RWPE1 (cell line): ENCODE measurements around the gene MCM3AP.
"Not testable (repeated sequence)": the region's sequence is repeated elsewhere in the genome, so short reads cannot be mapped to it uniquely, and the experiment has no call there.

Source experiments
- CTCF ChIA-PET: fragments of 350-600 bp; sonication (Branson Sonifier 250); formaldehyde crosslinking; extraction: SDS; loops from one replicate; lab custom pipeline; 2021; lab: Yijun Ruan, JAX
- POLR2A ChIA-PET: fragments of 400-600 bp; formaldehyde crosslinking; extraction: SDS; loops from one replicate; lab custom pipeline; 2020; ENCODE audit warnings: antibody characterized with exemption; ENCODE audit not compliant: low non-redundant PET; lab: Yijun Ruan, JAX
- DNase-seq: peaks from one replicate; pipeline ENCODE4 v3.0.0; 2012; ENCODE audit warnings: low spot score
- H3K27ac ChIP-seq: fragments of 450-650 bp; 2 replicates; pipeline ENCODE4 v1.5.1; 2017
- CTCF ChIP-seq: fragments of 450-650 bp; conservative IDR thresholded peaks from 2 replicates; pipeline ENCODE4 v1.5.1; 2017; ENCODE audit warnings: low read depth, mild to moderate bottlenecking

Gene MCM3AP

DNA sequence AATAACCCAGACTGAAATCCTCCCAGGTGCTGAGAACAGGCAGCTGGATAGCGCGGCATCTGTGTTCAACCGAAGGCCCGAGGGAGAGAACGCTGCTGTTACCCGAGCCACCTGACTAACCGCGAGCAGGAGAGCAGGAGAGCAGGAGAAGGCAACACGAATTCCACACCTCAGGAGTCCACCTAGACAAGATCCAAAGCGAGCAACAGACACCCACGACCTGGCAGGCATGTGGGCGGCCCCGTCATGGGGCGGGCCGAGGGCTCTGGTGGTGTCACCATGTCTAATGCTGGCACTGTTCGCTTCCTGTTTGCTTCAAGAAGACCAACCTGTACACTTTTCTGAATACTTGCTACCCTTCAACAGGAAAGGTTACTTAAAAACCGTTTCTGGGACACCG lies 80.2 kb downstream of the MCM3AP start:
- peak overlapping the region; percentile 58; the same call in 1 of the 2 replicates for H3K27ac ChIP-seq
- DNase-seq: no peak
- CTCF ChIA-PET: no interaction called here
- TF ChIP-seq CTCF: no peak
- POLR2A ChIA-PET: no interaction called here

GRCh38 chr21:46203203-46203600 lies 82.2 kb downstream of the MCM3AP start:
- no peak for TF ChIP-seq CTCF
- POLR2A ChIA-PET: no interaction called here
- CTCF ChIA-PET: interaction anchor here (0.7 kb wide), 1 partner anchor 49 kb away, joined by 3 read pairs; no protein-coding TSS in a partner anchor
- peak overlapping the region; percentile 18 for H3K27ac ChIP-seq
- DNase-seq: no peak

- H3K27ac ChIP-seq: peak overlapping the region; percentile 18; the same call in 1 of the 2 replicates
- POLR2A ChIA-PET: no interaction called here
- CTCF ChIA-PET: no interaction called here
- TF ChIP-seq CTCF: no peak
- no peak for DNase-seq
These were observed 82.7 kb downstream of the MCM3AP start for GRCh38 chr21:46202592-46203202.

DNA sequence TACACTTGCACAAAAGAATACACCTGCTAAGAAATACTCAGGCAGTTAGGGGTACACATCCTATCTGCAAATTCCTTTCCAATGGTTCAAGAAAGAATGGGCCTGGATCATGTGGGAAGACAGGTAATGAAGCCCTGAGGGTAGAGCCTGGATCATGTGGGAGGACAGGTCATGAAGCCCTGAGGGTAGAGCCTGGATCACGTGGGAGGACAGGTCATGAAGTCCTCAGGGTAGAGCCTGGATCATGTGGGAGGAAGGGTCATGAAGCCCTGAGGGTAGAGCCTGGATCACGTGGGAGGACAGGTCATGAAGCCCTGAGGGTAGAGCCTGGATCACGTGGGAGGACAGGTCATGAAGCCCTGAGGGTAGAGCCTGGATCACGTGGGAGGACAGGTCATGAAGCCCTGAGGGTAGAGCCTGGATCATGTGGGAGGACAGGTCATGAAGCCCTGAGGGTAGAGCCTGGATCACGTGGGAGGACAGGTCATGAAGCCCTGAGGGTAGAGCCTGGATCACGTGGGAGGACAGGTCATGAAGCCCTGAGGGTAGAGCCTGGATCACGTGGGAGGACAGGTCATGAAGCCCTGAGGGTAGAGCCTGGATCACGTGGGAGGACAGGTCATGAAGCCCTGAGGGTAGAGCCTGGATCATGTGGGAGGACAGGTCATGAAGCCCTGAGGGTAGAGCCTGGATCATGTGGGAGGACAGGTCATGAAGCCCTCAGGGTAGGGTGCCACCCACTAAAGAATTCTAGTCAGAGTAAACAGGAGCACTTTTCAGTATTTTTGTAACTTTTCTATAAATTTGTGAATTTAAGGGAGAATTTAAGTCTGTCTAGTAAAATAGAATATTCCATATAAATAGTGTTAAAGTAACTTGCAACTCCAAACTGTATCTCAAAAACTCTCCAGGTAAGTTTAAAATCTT lies 84.3 kb downstream of the MCM3AP start:
- DNase-seq, CTCF ChIA-PET, H3K27ac ChIP-seq, POLR2A ChIA-PET: not testable (repeated sequence)

- ChIA-PET POLR2A (no interaction called here), CTCF (interaction anchor here (0.6 kb wide), 1 partner anchor 56 kb away, joined by 4 read pairs; no protein-coding TSS in a partner anchor)
- no peak for TF ChIP-seq CTCF
- H3K27ac ChIP-seq: no peak overlapping the region
- no peak for DNase-seq
These were observed 85.7 kb downstream of the MCM3AP start for GRCh38 chr21:46199436-46200373.

GRCh38 chr21:46196733-46197132 lies 88.7 kb downstream of the MCM3AP start:
- CTCF ChIA-PET: interaction anchor here (0.7 kb wide), 1 partner anchor 11 kb away, joined by 3 read pairs; no protein-coding TSS in a partner anchor
- POLR2A ChIA-PET: no interaction called here
- TF ChIP-seq CTCF: no peak
- no peak overlapping the region for H3K27ac ChIP-seq
- DNase-seq: no peak
